ENCODE data around the gene RAB24.

DNA sequence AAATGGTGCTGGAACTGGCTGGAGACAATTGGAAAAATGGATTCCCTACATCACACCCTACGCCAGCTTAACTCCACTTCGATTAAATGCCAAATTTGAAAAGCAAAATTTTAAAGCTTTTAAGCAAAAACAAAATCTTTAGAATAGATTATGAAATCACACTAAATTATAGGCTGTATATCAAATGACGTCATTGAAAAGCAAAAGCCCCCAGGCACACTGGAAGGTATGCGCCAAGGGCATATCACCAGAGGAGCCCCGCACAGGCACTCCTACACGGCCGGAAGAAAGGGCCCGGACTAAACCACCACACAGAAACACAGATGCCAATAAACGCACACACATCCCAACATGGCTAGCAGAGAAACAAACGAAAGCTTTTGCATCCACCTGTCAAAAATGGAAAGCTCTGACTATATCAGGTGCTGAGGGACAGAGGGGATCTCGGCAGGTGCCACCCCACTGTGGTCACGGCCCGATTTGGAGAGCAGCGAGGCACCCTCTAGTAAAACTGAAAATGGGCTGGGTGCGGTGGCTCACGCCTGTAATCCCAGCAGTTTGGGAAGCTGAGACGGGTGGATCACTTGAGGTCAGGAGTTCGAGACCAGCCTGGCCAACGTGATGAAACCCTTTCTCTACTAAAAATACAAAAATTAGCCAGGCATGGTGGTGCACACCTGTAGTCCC is 25.2 kb upstream of the RAB24 start:
- TF ChIP-seq, protein P1, sequence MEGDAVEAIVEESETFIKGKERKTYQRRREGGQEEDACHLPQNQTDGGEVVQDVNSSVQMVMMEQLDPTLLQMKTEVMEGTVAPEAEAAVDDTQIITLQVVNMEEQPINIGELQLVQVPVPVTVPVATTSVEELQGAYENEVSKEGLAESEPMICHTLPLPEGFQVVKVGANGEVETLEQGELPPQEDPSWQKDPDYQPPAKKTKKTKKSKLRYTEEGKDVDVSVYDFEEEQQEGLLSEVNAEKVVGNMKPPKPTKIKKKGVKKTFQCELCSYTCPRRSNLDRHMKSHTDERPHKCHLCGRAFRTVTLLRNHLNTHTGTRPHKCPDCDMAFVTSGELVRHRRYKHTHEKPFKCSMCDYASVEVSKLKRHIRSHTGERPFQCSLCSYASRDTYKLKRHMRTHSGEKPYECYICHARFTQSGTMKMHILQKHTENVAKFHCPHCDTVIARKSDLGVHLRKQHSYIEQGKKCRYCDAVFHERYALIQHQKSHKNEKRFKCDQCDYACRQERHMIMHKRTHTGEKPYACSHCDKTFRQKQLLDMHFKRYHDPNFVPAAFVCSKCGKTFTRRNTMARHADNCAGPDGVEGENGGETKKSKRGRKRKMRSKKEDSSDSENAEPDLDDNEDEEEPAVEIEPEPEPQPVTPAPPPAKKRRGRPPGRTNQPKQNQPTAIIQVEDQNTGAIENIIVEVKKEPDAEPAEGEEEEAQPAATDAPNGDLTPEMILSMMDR (IDR thresholded peaks at IDR 0.05; ENCODE audit: insufficient read depth, low read depth, low read length) = no peak
- no peak for TF ChIP-seq EZH2 (IDR thresholded peaks at IDR 0.05; ENCODE audit: insufficient read depth, low read length)

All from astrocyte (in vitro differentiated cells and primary cell).